HepG2 (cell line): ENCODE measurements around the gene IFT22. TPM values are rescaled to one million over a fixed set of nuclear protein-coding genes. Genes with fewer than 3 reads are reported as not detected.
A peak's percentile ranks its signal among the peaks of the same experiment; 100 is the strongest.

ENCODE experiments used
- BCLAF1 ChIP-seq: fragments of 450-650 bp; IDR thresholded peaks from 2 replicates; pipeline ENCODE4 v1.6.1; 2017; ENCODE audit warnings: mild to moderate bottlenecking
- BRD4 ChIP-seq: sonication (generic); formaldehyde crosslinking; IDR thresholded peaks from 2 replicates; pipeline ENCODE4 v1.4.0; 2020; ENCODE audit warnings: missing genetic modification reagents
- CCAR2 ChIP-seq: fragments of 200-400 bp; formaldehyde crosslinking; optimal IDR thresholded peaks from 2 replicates; pipeline ENCODE3; 2018; ENCODE audit warnings: low read depth, mild to moderate bottlenecking, low read length, moderate library complexity
- KLF16 ChIP-seq, 2 experiments: sonication (generic) in 1 of 2; formaldehyde crosslinking in 1 of 2; IDR thresholded peaks; 2 replicates each; pipeline versions ENCODE4 v1.6.1 to v1.8.0; 2016 to 2023; ENCODE audit warnings: missing genetic modification reagents in 2 of 2, missing compliant biosample characterization in 1 of 2
- MAZ ChIP-seq, 2 experiments: sonication (generic) in 1 of 2; formaldehyde crosslinking in 1 of 2; IDR thresholded peaks; 2 replicates each; pipeline versions ENCODE4 v1.5.0 to v1.6.1; 2012 to 2020; ENCODE audit warnings: low read depth in 2 of 2, mild to moderate bottlenecking in 2 of 2, borderline replicate concordance in 1 of 2, improper control_type of control experiment in 1 of 2, low read length in 1 of 2, missing genetic modification reagents in 1 of 2, moderate library complexity in 1 of 2
- MIER3 ChIP-seq: IDR thresholded peaks from 2 replicates; pipeline ENCODE4 v1.6.1; 2016; ENCODE audit warnings: missing compliant biosample characterization, borderline replicate concordance
- MYNN ChIP-seq: sonication (generic); formaldehyde crosslinking; IDR thresholded peaks from 2 replicates; pipeline ENCODE4 v1.4.0; 2020; ENCODE audit warnings: mild to moderate bottlenecking, low read depth, missing genetic modification reagents
- TBP ChIP-seq: sonication (generic); formaldehyde crosslinking; IDR thresholded peaks from 2 replicates; pipeline ENCODE4 v1.5.0; 2020; ENCODE audit warnings: missing genetic modification reagents
- ZNF362 ChIP-seq: sonication (generic); formaldehyde crosslinking; IDR thresholded peaks from 2 replicates; pipeline ENCODE4 v1.4.0; 2020; ENCODE audit warnings: missing genetic modification reagents, mild to moderate bottlenecking, borderline replicate concordance
- ZNF432 ChIP-seq: sonication (generic); formaldehyde crosslinking; IDR thresholded peaks from 2 replicates; pipeline ENCODE4 v1.5.0; 2020; ENCODE audit warnings: missing genetic modification reagents, mild to moderate bottlenecking, borderline replicate concordance
- ZNF552 ChIP-seq: sonication (generic); formaldehyde crosslinking; IDR thresholded peaks from 2 replicates; pipeline ENCODE4 v1.9.0; 2022; ENCODE audit warnings: missing genetic modification reagents, mild to moderate bottlenecking, borderline replicate concordance
- ZNF558 ChIP-seq: sonication (generic); formaldehyde crosslinking; IDR thresholded peaks from 2 replicates; pipeline ENCODE4 v1.9.0; 2022; ENCODE audit warnings: mild to moderate bottlenecking, missing genetic modification reagents, borderline replicate concordance
- ZNF781 ChIP-seq: sonication (generic); formaldehyde crosslinking; IDR thresholded peaks from 2 replicates; pipeline ENCODE4 v1.5.1; 2020; ENCODE audit warnings: borderline replicate concordance, mild to moderate bottlenecking, missing genetic modification reagents; ENCODE audit errors: not compliant biosample characterization
- polyA plus RNA-seq, 8 experiments: library from polyadenylated mRNA; depleted of rRNA in 3 of 8; stranded (reverse) in 7 of 8; unstranded in 1 of 8; fragments of >200 nt; fragmentation: Illumina TruSeq in 4 of 8; extraction: Trizol in 4 of 8; gene quantifications; 2 replicates each; pipeline versions ENCODE4 v1.2.1 to v1.2.3, GENCODE V29; 2011 to 2016; ENCODE audit warnings: low read depth in 4 of 8, missing spikeins in 1 of 8, mixed read lengths in 1 of 8; ENCODE audit not compliant: insufficient read depth in 1 of 8
- total RNA-seq, 5 experiments: library from RNA; depleted of rRNA; stranded (reverse); fragments of >200 nt; fragmentation: Illumina TruSeq; extraction: Trizol; gene quantifications; 2 replicates each; pipeline ENCODE4 v1.2.3, GENCODE V29; 2016; ENCODE audit warnings: low read depth in 1 of 5
- TF ChIP-seq, protein P1 (sequence below): sonication (generic); formaldehyde crosslinking; IDR thresholded peaks from 2 replicates; pipeline ENCODE4 v1.4.0; 2020; ENCODE audit warnings: missing genetic modification reagents, borderline replicate concordance
- TF ChIP-seq, protein P2 (sequence below): IDR thresholded peaks from 2 replicates; pipeline ENCODE4 v1.6.1; 2018; ENCODE audit warnings: missing genetic modification reagents, mild to moderate bottlenecking, missing compliant biosample characterization
- TF ChIP-seq, protein P3 (sequence below): sonication (generic); formaldehyde crosslinking; IDR thresholded peaks from 2 replicates; pipeline ENCODE4 v1.5.1; 2020; ENCODE audit warnings: mild to moderate bottlenecking, missing genetic modification reagents, moderate library complexity

IFT22 gene
- total and polyA plus RNA-seq, 2 of the 13 experiments (the other 11 are each of a cell fraction or from before 2014, with no cell fraction given): 8.9 to 14.5 TPM

- TF ChIP-seq, protein P1, sequence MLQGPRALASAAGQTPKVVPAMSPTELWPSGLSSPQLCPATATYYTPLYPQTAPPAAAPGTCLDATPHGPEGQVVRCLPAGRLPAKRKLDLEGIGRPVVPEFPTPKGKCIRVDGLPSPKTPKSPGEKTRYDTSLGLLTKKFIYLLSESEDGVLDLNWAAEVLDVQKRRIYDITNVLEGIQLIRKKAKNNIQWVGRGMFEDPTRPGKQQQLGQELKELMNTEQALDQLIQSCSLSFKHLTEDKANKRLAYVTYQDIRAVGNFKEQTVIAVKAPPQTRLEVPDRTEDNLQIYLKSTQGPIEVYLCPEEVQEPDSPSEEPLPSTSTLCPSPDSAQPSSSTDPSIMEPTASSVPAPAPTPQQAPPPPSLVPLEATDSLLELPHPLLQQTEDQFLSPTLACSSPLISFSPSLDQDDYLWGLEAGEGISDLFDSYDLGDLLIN (CRISPR knock-in tag): no peak
- TF ChIP-seq BCLAF1 (no peak), MYNN (no peak), ZNF432 (CRISPR knock-in tag) (no peak), CCAR2 (no peak), ZNF362 (CRISPR knock-in tag) (no peak), TBP (CRISPR knock-in tag) (no peak), ZNF781 (CRISPR knock-in tag) (no peak), BRD4 (CRISPR knock-in tag) (no peak), MIER3 (CRISPR knock-in tag) (no peak), KLF16 (CRISPR knock-in tag; IDR thresholded peaks at IDR 0.05) (peak in 1 of 2 experiments; percentile 16; a peak in 1 of 4 replicates), ZNF552 (CRISPR knock-in tag) (no peak), MAZ (IDR thresholded peaks at IDR 0.05; ENCODE audit: borderline replicate concordance, low read depth, low read length) (no peak; the same call in 1 of the 2 replicates), MAZ (CRISPR knock-in tag; IDR thresholded peaks at IDR 0.05; ENCODE audit: low read depth) (peak; percentile 27; the same call in 1 of the 2 replicates), ZNF558 (0 out of 2 replicates have a peak, but pooled peaks have one; percentile 57)
- TF ChIP-seq, protein P2, sequence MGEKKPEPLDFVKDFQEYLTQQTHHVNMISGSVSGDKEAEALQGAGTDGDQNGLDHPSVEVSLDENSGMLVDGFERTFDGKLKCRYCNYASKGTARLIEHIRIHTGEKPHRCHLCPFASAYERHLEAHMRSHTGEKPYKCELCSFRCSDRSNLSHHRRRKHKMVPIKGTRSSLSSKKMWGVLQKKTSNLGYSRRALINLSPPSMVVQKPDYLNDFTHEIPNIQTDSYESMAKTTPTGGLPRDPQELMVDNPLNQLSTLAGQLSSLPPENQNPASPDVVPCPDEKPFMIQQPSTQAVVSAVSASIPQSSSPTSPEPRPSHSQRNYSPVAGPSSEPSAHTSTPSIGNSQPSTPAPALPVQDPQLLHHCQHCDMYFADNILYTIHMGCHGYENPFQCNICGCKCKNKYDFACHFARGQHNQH (CRISPR knock-in tag): no peak
- TF ChIP-seq, protein P3, sequence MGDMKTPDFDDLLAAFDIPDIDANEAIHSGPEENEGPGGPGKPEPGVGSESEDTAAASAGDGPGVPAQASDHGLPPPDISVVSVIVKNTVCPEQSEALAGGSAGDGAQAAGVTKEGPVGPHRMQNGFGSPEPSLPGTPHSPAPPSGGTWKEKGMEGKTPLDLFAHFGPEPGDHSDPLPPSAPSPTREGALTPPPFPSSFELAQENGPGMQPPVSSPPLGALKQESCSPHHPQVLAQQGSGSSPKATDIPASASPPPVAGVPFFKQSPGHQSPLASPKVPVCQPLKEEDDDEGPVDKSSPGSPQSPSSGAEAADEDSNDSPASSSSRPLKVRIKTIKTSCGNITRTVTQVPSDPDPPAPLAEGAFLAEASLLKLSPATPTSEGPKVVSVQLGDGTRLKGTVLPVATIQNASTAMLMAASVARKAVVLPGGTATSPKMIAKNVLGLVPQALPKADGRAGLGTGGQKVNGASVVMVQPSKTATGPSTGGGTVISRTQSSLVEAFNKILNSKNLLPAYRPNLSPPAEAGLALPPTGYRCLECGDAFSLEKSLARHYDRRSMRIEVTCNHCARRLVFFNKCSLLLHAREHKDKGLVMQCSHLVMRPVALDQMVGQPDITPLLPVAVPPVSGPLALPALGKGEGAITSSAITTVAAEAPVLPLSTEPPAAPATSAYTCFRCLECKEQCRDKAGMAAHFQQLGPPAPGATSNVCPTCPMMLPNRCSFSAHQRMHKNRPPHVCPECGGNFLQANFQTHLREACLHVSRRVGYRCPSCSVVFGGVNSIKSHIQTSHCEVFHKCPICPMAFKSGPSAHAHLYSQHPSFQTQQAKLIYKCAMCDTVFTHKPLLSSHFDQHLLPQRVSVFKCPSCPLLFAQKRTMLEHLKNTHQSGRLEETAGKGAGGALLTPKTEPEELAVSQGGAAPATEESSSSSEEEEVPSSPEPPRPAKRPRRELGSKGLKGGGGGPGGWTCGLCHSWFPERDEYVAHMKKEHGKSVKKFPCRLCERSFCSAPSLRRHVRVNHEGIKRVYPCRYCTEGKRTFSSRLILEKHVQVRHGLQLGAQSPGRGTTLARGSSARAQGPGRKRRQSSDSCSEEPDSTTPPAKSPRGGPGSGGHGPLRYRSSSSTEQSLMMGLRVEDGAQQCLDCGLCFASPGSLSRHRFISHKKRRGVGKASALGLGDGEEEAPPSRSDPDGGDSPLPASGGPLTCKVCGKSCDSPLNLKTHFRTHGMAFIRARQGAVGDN: peak; percentile 84
Observed at GRCh38 chr7:101321491-101322401, at the start of gene IFT22 (continued).
